Measurements from ENCODE around the gene TLR8. TPM values are rescaled to one million over a fixed set of nuclear protein-coding genes. Genes with fewer than 3 reads are reported as not detected.

The TLR8 gene
- total RNA-seq, 2 donors from 2014 or later = 0.35 to 1.6 TPM

- no peak for TF ChIP-seq CTCF (IDR thresholded peaks at IDR 0.05)
- no peaks in the 10 kb centered on the region for H3K9me3 ChIP-seq
- no peak overlapping the region for H3K4me3 ChIP-seq
- no peaks in the 10 kb centered on the region for H3K27me3 ChIP-seq
- peak overlapping the region; percentile 7 for H3K27ac ChIP-seq
- H3K9ac ChIP-seq (ENCODE audit: low read depth in 2 of 2, low read length in 2 of 2) = no peak overlapping the region
- DNase-seq = no peak
- H3K36me3 ChIP-seq = no peaks in the 10 kb centered on the region
- no peaks in the 10 kb centered on the region for H3K4me1 ChIP-seq
- intact Hi-C loops (cut with DNase I) = loop anchor here (5.0 kb wide), 1 partner anchor 78 kb away; no protein-coding TSS in a partner anchor
Observed at GRCh38 chrX:12890467-12890866, 16.0 kb upstream of the TLR8 start.

GRCh38 chrX:12891171-12891570, 15.2 kb upstream of the TLR8 start:
- TF ChIP-seq CTCF (IDR thresholded peaks at IDR 0.05) = no peak
- Histone ChIP-seq H3K4me3 (no peak overlapping the region), H3K27ac (no peak overlapping the region), H3K27me3 (no peaks in the 10 kb centered on the region), H3K36me3 (no peaks in the 10 kb centered on the region), H3K4me1 (no peaks in the 10 kb centered on the region), H3K9ac (ENCODE audit: low read depth in 2 of 2, low read length in 2 of 2) (no peak overlapping the region), H3K9me3 (no peaks in the 10 kb centered on the region)
- DNase-seq = no peak
- intact Hi-C loops (cut with DNase I) = loop anchor here (5.0 kb wide), 1 partner anchor 79 kb away; no protein-coding TSS in a partner anchor

GRCh38 chrX:12891915-12892506, 14.4 kb upstream of the TLR8 start:
- no peaks in the 10 kb centered on the region for H3K4me1 ChIP-seq
- no peaks in the 10 kb centered on the region for H3K9me3 ChIP-seq
- no peaks in the 10 kb centered on the region for H3K36me3 ChIP-seq
- H3K9ac ChIP-seq (ENCODE audit: low read depth in 2 of 2, low read length in 2 of 2) = no peak overlapping the region
- TF ChIP-seq CTCF (IDR thresholded peaks at IDR 0.05) = no peak
- no peak for DNase-seq
- H3K27ac ChIP-seq = no peak overlapping the region
- intact Hi-C loops (cut with DNase I) = loop anchor here (5.0 kb wide), 1 partner anchor 80 kb away; no protein-coding TSS in a partner anchor
- H3K4me3 ChIP-seq = no peak overlapping the region
- H3K27me3 ChIP-seq = no peaks in the 10 kb centered on the region

GRCh38 chrX:12892716-12893115, 13.7 kb upstream of the TLR8 start:
- H3K4me1 ChIP-seq = no peaks in the 10 kb centered on the region
- DNase-seq = no peak
- intact Hi-C loops (cut with DNase I) = loop anchor here (5.0 kb wide), 1 partner anchor 80 kb away; no protein-coding TSS in a partner anchor

More at GRCh38 chrX:12892716-12893115, 13.7 kb upstream of the TLR8 start:
- Histone ChIP-seq H3K4me3 (no peak overlapping the region), H3K9ac (ENCODE audit: low read depth in 2 of 2, low read length in 2 of 2) (no peak overlapping the region), H3K27me3 (no peaks in the 10 kb centered on the region), H3K36me3 (no peaks in the 10 kb centered on the region), H3K9me3 (no peaks in the 10 kb centered on the region), H3K27ac (no peak overlapping the region)
- TF ChIP-seq CTCF (IDR thresholded peaks at IDR 0.05) = no peak
